GM19468 (cell line): ENCODE measurements around the gene MFN2.
"Not testable (repeated sequence)": the region's sequence is repeated elsewhere in the genome, so short reads cannot be mapped to it uniquely, and the experiment has no call there.

Experiments
- ATAC-seq: cut with Tn5 transposase; IDR thresholded peaks from one replicate; pipeline ENCODE4 v1.9.1; 2021; ENCODE audit warnings: mild to moderate bottlenecking, moderate library complexity, moderate number of reproducible peaks; ENCODE audit not compliant: unreplicated experiment; ENCODE audit errors: extremely low read depth

Gene MFN2

GRCh38 chr1:11991969-11992676, 11.9 kb downstream of the MFN2 start:
- no peak for ATAC-seq

GRCh38 chr1:11997081-11997850, 17.0 kb downstream of the MFN2 start:
- no peak for ATAC-seq

- ATAC-seq: no peak
Observed at GRCh38 chr1:11998636-11999035, 18.4 kb downstream of the MFN2 start.

- no peak for ATAC-seq
Observed at GRCh38 chr1:11999236-11999635, 19.0 kb downstream of the MFN2 start.

- ATAC-seq: no peak
Observed at GRCh38 chr1:12001249-12001917, 21.1 kb downstream of the MFN2 start.

GRCh38 chr1:12001996-12002493, 21.8 kb downstream of the MFN2 start:
- no peak for ATAC-seq

GRCh38 chr1:12003762-12004161, 23.5 kb downstream of the MFN2 start:
- no peak for ATAC-seq

- ATAC-seq: no peak
Observed at GRCh38 chr1:12005488-12006166, 25.4 kb downstream of the MFN2 start.

- ATAC-seq: no peak
Observed at GRCh38 chr1:12006167-12006921, 26.1 kb downstream of the MFN2 start.

- no peak for ATAC-seq
Observed at GRCh38 chr1:12007204-12007603, 27.0 kb downstream of the MFN2 start.

- not testable (repeated sequence) for ATAC-seq
Observed at GRCh38 chr1:12008355-12008754, 28.1 kb downstream of the MFN2 start.

GRCh38 chr1:12009318-12009947, 29.2 kb downstream of the MFN2 start:
- ATAC-seq: no peak

- no peak for ATAC-seq
Observed at GRCh38 chr1:12010746-12011570, 30.7 kb downstream of the MFN2 start.

- ATAC-seq: no peak
Observed at GRCh38 chr1:12011998-12012397, 31.8 kb downstream of the MFN2 start.

GRCh38 chr1:12012560-12013316, 32.5 kb downstream of the MFN2 start:
- ATAC-seq: no peak

- ATAC-seq: no peak
Observed at GRCh38 chr1:12014141-12014991, 34.1 kb downstream of the MFN2 start.

- ATAC-seq: no peak
Observed at GRCh38 chr1:12015001-12015491, 34.8 kb downstream of the MFN2 start.
